Astrocyte (in vitro differentiated cells and primary cell): ENCODE results near the gene GAPVD1.

Source experiments
- EZH2 ChIP-seq: IDR thresholded peaks from 2 replicates; pipeline ENCODE4 v1.6.1; 2012; ENCODE audit warnings: mild to moderate bottlenecking, low read length, inconsistent platforms; ENCODE audit not compliant: insufficient read depth
- TF ChIP-seq, protein P1 (sequence below): IDR thresholded peaks from 2 replicates; pipeline ENCODE4 v1.5.1; 2011; ENCODE audit warnings: low read depth, mild to moderate bottlenecking, inconsistent platforms, low read length, moderate library complexity; ENCODE audit not compliant: insufficient read depth

DNA sequence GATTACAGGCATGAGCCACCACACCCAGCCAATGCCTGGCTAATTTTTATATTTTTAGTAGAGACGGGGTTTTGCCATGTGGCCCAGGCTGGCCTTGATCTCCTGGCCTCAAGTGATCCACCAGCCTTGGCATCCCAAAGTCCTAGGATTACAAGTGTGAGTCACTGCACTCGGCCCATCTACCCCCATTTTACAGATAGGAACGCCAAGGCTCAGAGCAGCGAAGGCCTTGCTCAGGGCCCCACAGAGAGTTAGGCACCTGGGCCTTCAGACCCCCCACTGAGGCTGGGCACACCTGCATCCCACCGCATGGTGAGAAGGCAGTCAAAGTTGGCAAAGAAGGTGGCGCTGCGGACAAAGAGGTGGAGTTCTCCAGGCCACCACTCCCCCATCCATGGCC lies 143.1 kb downstream of the GAPVD1 start:
- TF ChIP-seq, protein P1, sequence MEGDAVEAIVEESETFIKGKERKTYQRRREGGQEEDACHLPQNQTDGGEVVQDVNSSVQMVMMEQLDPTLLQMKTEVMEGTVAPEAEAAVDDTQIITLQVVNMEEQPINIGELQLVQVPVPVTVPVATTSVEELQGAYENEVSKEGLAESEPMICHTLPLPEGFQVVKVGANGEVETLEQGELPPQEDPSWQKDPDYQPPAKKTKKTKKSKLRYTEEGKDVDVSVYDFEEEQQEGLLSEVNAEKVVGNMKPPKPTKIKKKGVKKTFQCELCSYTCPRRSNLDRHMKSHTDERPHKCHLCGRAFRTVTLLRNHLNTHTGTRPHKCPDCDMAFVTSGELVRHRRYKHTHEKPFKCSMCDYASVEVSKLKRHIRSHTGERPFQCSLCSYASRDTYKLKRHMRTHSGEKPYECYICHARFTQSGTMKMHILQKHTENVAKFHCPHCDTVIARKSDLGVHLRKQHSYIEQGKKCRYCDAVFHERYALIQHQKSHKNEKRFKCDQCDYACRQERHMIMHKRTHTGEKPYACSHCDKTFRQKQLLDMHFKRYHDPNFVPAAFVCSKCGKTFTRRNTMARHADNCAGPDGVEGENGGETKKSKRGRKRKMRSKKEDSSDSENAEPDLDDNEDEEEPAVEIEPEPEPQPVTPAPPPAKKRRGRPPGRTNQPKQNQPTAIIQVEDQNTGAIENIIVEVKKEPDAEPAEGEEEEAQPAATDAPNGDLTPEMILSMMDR: no peak
- no peak for TF ChIP-seq EZH2
